Pulmonary artery endothelial cell (primary cell): ENCODE measurements around the gene PARD3. TPM values are rescaled to one million over a fixed set of nuclear protein-coding genes. Genes with fewer than 3 reads are reported as not detected.

Experiments used
- DNase-seq: peaks from one replicate; pipeline ENCODE4 v3.0.0-alpha.2; 2011; ENCODE audit warnings: low read depth, low spot score
- total RNA-seq: library from RNA; depleted of rRNA; stranded (reverse); fragments of >200 nt; gene quantifications from 2 replicates; pipeline ENCODE4 v1.2.3, GENCODE V29; 2014

PARD3 gene
- total RNA-seq, 1 donor from 2014 or later = 34.8 TPM

GRCh38 chr10:34547291-34547690, 267.8 kb downstream of the PARD3 start:
- DNase-seq = no peak

- DNase-seq = no peak
Measured at GRCh38 chr10:34544400-34544799, 270.7 kb downstream of the PARD3 start.

GRCh38 chr10:34543716-34544115, 271.4 kb downstream of the PARD3 start:
- no peak for DNase-seq

GRCh38 chr10:34540492-34540891, 274.6 kb downstream of the PARD3 start:
- no peak for DNase-seq

- DNase-seq = no peak
Measured at GRCh38 chr10:34539533-34540315, 275.4 kb downstream of the PARD3 start.

GRCh38 chr10:34538281-34538829, 276.7 kb downstream of the PARD3 start:
- DNase-seq = no peak

GRCh38 chr10:34537629-34538231, 277.4 kb downstream of the PARD3 start:
- no peak for DNase-seq

- DNase-seq = no peak
Measured at GRCh38 chr10:34535872-34536271, 279.2 kb downstream of the PARD3 start.

- no peak for DNase-seq
Measured at GRCh38 chr10:34530778-34531177, 284.3 kb downstream of the PARD3 start.

- peak; percentile 87 for DNase-seq
Measured at GRCh38 chr10:34528320-34528719, 286.8 kb downstream of the PARD3 start.

GRCh38 chr10:34526758-34527730, 288.1 kb downstream of the PARD3 start:
- peak; percentile 90 for DNase-seq

GRCh38 chr10:34526186-34526585, 288.9 kb downstream of the PARD3 start:
- peak; percentile 7 for DNase-seq

- DNase-seq = no peak
Measured at GRCh38 chr10:34524369-34525091, 290.6 kb downstream of the PARD3 start.

GRCh38 chr10:34523017-34523767, 291.9 kb downstream of the PARD3 start:
- DNase-seq = no peak

- DNase-seq = no peak
Measured at GRCh38 chr10:34522546-34522945, 292.6 kb downstream of the PARD3 start.

GRCh38 chr10:34520510-34520909, 294.6 kb downstream of the PARD3 start:
- DNase-seq = no peak

- no peak for DNase-seq
Measured at GRCh38 chr10:34520084-34520483, 295.0 kb downstream of the PARD3 start.

GRCh38 chr10:34514290-34514689, 300.8 kb downstream of the PARD3 start:
- no peak for DNase-seq

- no peak for DNase-seq
Measured at GRCh38 chr10:34513636-34514035, 301.5 kb downstream of the PARD3 start.

- DNase-seq = no peak
Measured at GRCh38 chr10:34507217-34507616, 307.9 kb downstream of the PARD3 start.
